Head of caudate nucleus (tissue), 42 donors: Measurements from ENCODE around the gene SLC7A14.
"Not testable (repeated sequence)": the region's sequence is repeated elsewhere in the genome, so short reads cannot be mapped to it uniquely, and the experiment has no call there.

Experiments
- DNase-seq, 42 donors: peaks; one replicate each; pipeline versions ENCODE4 v3.0.0 to v3.0.0-alpha.2; 2020 to 2021; ENCODE audit warnings: mixed read lengths in 7 of 42
- intact Hi-C: fragments of 100-400 bp; cut with DNase I; formaldehyde crosslinking; loops from one replicate; pipeline ENCODE4 v1.15.0; 2022

Gene SLC7A14

DNA sequence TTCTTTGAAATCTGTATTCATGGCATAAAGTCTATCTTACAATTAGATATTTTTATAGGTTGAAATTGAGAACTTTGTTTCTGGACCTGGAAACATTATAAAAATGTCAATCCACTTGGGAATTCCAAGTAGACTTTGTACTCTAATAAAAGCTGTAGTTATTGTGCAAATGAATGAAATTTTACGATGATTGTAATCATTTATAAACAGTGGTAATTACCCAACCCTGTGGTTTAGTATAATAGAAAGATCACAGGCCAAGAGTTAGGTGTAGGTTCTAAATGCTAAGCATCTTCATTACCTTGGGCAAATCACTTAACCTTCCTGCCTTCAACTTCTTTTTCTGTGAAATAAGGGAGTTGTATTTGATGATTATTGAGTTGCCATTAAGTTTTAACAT, 13.2 kb upstream of the SLC7A14 start:
- intact Hi-C loops: no loop called here
- DNase-seq: no peak

DNA sequence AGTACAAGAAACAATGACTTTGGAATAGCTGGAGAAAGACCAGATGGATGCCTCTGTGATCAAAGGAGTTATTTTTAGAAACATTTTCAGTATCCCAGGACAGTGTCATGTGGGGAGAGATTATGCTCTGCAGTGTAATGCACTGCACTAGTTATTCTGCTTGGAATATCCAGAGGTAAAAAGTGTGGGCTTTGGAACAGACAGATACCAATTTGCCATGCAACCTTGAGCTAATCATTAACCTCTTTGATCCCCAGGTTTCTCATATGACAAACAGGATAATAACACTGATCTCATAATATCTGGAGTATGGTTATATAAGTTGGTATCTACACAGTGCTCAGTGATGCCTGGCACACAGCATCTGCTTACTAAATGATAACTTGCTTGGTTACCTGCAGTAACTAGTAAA, 12.2 kb upstream of the SLC7A14 start:
- DNase-seq: peak in 1 of 42 donors; percentile 27
- intact Hi-C loops: no loop called here

DNA sequence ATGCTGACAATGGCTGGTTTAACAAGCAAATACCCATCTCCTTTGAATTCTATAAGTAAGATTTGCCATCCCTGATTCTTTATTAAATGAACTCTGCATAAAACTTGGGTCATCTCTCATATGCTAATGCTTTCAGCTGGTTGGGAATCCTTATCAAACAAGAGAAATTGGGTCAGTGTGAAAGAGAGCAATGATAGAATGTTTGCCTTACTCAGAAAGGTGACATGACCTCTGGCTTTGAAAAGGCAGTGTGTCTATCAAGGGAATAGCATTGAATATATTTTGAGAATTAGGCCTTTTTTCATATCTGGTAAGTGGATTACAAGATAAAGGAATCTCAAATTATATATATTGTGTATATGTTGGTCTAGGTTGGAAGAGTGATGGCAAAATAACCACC, 8.7 kb upstream of the SLC7A14 start:
- DNase-seq: no peak
- intact Hi-C loops: no loop called here

DNA sequence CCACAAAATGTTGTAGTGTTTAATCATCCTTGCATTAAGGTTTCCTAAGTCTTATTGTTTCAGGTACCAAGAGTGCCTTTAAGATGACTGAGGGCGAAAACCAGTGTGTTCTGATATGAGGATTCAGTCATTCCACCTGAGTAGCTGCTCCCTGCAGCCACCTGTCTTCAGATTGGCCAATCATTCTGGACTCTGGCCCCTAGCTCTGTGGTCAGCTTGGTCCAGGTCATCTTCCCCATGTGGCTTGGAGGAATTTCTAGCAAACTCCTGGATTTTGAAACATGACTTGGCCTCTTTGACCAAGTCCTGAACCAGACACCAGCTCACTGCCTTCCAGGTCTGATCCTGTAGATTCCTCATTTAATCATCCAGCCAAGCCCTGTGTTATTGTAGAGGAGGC, 7.8 kb upstream of the SLC7A14 start:
- intact Hi-C loops: no loop called here
- no peak for DNase-seq

DNA sequence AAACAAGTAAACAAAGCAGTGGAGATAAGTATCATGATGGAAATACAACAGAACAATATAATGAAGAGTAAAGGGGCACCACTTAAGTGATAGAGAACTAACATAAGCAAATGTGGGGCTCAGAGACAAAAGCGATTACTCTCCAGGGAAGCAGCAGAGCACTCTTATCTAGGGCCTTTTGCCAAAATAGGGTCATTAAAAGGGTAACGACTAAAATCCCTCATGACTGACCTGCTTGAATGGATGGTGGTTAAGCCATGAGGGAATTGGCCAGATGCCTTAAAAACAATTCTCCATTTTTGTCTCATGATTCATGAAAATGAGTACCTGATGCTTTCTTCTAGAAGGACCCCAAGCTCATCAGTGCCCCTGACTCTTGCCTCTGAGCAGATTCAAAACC, 3.2 kb upstream of the SLC7A14 start:
- intact Hi-C loops: loop anchor here (10.0 kb wide), 1 partner anchor 226 kb away; no protein-coding TSS in a partner anchor

DNA sequence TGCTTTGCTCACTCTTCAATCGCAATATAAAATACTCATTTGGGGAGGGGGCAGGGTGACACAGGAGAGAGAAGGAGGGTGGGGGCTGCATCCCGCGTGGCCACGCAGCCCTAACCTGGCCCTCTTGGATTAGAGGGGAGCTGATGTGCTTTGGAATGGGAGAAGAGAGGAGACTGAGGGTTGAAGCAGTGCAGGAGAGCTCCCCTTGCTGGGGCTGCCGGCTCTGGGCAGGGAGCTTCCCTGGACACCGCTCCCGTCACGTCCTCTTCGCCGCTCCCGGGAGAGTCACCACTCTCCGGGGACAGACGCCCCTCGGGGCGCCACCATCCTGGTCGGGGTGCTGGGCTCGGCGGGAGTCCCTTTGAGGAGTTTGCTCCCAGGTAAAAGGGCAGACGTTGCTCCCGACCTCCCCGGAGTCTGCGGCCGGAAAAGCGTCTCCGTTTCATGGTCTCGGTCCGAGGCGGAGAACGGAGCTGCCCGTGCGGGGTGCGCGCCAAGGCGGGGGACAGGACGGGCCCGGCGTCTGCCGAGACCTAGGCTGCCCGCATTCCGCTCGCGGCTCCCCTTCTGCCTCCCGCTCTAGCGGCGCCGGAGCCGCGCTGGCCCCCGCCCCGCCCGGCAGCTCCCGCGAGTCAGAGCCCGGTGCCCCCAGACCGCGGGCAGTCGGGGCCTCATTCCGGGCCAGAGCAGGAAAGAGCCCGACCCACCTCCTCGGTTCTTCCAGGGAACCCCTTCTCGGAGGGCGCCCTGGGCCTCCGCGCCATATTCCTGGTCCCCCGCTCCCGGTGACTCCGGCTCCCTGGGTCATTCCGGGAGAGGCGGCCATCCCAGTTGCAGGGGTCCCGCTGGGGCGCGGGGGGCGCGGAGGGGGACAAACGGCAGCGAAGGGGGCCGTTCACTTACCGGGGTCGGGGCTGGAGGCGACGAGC, 603 bp downstream of the SLC7A14 start:
- intact Hi-C loops: loop anchor here (10.0 kb wide), 1 partner anchor 230 kb away; no protein-coding TSS in a partner anchor
- peak in 35 of 42 donors; percentile 7 to 64 (median 29) for DNase-seq

More for the DNA sequence above, 3.2 kb upstream of the SLC7A14 start:
- DNase-seq: no peak

DNA sequence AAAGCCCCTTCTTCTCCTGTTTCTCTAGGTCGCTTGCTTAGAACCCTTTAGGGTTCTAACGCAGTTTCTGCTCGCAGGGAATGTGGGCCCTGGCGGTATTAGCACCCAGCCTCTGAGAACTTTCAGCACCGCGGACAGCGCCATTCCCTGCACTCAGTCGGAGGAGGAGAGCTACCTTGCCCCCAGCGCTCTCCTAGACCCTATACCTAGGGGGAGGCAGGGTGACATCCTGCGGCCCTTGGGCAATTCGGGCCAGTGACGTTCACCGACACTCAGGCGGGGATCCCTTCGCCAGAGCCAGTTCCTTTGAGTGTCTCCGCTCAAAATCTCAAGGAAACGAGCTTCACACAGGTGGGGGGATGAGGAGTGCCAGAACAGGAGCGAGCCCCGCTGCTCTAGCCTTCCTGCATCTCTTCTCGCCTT, 1.3 kb downstream of the SLC7A14 start:
- intact Hi-C loops: loop anchor here (10.0 kb wide), 1 partner anchor 230 kb away; no protein-coding TSS in a partner anchor
- DNase-seq: peak; percentile 28 to 91 (median 75)

DNA sequence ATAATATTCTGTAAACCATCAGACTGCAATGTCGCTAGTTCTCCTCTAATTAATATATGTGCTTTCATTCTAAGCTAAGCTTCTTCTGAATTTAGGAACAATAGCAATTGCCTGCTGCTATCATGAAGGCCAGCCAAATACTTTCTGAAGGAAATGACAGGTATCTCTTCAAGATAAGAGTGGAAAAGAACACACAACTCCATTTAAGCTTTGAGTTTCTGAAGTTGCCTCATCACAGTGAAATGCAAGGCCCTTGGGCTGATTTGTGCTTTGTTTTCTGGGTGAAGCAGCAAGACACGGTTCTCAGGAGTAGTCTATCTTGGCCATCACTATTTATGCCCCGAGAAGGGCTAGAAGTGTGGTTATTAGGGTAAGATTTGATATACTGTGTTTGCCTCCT, 6.2 kb downstream of the SLC7A14 start:
- DNase-seq: no peak
- intact Hi-C loops: loop anchor here (10.0 kb wide), 1 partner anchor 235 kb away; no protein-coding TSS in a partner anchor

DNA sequence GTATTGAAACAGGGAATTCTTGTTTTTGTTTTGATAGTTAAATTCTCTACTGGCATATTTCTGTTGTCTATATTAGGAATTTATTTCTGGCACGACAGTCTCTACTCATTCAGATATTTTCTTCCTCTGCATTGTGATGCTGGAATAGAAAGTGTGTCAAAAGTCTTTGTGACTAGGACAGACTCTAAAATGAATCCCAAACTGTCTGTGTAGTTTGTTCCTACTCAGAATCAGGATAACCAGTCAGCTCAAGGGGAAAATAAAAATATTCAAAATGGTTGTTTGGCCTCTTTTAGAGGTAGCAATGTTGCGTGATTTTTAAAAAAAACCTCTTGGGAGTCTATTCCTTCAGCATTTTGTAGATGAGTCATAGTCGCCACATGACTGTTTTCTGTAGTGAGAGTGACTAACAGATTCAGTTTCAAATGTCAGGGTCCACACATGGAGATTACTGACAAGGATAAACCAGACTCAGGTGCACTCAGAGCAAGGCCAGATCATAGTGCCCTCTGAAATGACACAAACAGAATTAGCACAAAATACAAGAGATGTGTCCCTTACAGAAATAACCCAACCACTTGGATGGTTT, 13.1 kb downstream of the SLC7A14 start:
- intact Hi-C loops: no loop called here
- peak in 2 of 42 donors; percentile 27 to 45 for DNase-seq

DNA sequence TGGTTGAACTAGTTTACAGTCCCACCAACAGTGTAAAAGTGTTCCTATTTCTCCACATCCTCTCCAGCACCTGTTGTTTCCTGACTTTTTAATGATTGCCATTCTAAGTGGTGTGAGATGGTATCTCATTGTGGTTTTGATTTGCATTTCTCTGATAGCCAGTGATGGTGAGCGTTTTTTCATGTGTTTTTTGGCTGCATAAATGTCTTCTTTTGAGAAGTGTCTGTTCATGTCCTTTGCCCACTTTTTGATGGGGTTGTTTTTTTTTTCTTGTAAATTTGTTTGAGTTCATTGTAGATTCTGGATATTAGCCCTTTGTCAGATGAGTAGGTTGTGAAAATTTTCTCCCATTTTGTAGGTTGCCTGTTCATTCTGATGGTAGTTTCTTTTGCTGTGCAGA, 18.3 kb downstream of the SLC7A14 start:
- intact Hi-C loops, DNase-seq: not testable (repeated sequence)

DNA sequence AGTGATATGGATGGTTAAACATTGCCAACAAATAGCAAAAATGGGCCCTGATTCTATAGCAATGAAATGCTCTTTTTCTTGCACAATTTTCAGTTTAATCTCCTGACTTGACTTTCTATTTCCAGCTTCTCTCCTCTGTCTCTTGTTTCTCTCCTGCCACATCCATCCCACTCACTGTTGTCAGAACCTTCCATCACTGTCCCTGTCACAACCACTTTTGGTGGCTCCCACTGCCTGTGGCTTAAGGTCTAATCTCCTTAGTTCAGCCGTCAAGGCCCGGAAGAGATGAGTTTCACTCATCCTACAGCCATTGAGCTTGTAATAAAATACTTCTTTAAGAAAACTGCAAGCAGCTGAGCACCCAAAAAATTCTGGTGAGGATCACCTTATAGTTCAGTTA, 19.5 kb downstream of the SLC7A14 start:
- no peak for DNase-seq
- intact Hi-C loops: no loop called here

DNA sequence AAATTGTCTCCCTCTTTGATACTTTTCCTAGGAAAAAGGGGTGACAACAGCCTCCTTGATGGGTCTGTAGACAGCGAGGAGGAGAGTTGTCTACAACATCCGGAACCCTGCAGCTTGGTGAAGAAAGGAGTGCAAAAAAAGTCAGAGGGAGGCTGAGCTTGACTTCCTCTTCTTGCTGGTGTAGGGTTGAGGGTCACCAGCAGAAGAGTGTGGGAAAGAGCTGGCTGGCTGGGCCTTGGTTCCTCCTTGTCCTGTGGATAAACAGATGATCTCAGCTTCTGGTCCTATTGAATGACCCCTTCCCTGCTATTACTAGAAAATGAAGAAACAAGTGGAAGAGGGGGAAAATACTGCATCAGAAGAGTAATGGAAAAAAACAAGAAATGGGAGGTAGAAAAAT, 20.4 kb downstream of the SLC7A14 start:
- no peak for DNase-seq
- intact Hi-C loops: no loop called here

DNA sequence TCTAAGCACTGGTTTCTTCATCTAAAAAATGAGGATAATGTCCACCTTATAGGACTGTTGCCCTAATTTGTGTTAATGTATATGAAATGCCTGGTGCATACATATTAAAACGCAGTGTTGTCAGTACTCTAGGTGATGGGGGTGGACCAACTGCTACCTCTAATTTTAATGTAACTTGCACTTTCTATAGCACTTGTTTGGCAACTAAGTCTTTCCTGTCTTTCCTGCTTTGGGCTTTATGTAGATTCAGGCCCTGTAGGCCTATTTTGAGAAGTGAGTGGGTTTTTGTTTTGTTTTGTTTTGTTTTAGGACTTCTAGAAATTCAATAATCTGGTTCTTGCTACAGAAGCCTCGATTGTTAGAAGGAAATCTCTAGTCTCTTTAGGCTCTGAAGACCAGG, 21.2 kb downstream of the SLC7A14 start:
- intact Hi-C loops: no loop called here
- DNase-seq: no peak

DNA sequence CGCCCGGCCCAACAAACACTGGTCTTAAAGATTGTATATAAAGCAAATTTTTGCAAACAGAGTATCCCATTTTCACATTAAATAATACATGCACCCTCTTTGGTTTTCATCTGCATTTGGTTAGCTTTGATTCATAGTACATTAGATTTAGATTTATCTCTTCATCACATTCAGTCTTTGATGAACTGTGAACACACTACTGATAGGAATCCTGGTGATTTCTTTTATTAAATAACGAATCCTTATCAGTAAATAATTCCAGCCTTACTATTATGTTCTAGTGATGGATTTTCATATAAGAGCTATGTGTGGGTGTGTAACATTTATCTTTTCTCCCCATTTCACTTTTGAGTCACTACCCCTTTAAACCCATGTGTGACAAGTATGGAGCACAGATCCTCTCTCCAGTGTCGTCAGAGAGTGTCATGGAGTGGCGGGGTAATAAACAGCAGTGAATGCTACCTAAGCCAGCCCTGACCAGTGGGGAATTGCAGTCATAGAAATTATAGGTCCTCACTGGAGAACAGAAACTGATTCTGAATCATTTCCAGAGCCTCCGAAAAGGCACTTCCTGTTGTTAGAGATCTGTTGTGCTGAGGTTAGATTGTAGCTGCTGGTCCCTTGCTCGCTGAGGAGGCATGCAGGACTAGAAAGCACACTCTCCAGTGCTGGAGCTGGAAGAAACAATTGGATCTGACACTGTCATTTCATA, 22.0 kb downstream of the SLC7A14 start:
- DNase-seq: peak in 3 of 42 donors; percentile 2 to 24 (median 7)
- intact Hi-C loops: no loop called here

DNA sequence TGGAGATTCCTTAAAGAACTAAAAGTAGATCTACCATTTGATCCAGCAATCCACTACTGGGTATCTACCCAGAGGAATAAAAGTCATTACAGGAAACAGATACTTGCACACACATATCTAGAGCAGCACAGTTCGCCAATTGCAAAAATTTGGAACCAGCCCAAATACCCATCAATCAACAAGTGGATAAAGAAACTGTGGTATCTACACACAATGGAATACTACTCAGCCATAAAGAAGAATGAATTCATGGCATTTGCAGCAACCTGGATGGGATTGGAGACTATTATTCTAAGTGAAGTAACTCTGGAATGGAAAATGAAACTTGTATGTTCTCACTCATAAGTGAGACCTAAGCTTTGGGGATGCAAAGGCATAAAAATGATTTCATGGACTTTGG, 23.8 kb downstream of the SLC7A14 start:
- intact Hi-C loops: no loop called here
- no peak for DNase-seq

DNA sequence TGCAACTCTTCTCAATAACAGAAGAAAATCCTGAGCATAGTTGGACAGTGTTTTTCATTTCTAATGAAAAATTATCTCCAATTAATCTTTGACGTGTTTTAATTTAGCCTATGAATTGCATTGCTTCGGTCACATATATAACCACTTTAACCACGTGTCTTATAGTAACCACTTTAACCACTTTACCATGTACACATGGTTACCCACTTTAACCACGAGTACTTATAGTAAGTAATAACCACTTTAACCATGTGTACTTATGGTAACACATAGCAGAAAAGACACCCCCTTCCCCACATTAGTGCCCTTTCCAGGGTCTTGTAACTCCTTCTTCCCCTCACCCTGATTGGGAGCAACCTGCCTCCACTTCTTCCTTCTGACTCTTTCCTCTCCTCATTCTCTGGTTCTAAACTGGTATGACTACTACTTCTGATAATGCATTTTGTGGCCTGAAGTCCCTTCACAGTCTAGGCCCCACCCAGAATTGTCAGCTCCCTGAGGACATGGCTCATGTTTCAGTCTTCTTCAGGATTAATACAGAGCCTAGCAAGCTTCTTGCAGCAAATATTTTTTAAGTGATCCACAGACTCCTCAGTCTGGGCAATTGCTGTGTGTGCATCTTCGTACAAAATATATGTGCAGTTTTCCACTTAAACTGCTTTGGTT, 25.0 kb downstream of the SLC7A14 start:
- no peak for DNase-seq
- intact Hi-C loops: no loop called here

DNA sequence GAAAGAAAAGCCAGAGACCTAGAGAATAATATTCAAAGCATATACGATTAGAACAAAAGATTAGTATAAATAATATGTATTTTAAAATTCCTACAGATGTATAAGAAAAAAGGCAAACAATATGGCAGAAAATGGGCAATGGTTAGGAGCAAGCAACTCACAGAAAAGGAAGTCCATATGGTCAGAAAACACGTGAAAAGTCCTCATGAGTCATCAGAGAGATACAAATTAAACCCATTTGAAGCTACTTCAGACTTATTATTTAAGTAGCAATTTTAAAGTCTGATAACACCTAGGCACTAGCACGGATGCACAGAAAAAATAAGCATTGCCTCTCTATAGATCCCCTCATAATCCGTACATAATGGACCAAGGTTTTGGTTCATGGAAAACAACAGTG, 25.6 kb downstream of the SLC7A14 start:
- intact Hi-C loops: no loop called here
- no peak for DNase-seq

DNA sequence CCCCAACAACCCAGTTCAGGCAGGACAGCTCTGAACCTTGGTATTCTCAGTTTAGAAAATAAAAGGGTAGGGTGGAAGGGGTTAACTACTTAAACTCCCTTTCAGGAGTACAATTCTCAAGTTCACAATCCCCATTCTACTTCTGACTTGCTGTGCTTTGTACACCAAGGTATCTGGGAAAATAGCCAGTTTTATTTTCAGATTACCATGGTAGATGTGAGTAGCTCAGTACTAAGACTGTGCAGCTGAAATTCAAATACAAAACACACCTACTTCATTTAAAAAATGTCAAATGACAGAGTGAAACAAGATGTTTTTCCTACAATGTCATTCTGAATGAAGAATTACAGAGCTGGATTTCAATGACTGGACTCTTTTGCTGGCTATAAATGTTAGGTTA, 27.4 kb downstream of the SLC7A14 start:
- DNase-seq: no peak
- intact Hi-C loops: no loop called here

DNA sequence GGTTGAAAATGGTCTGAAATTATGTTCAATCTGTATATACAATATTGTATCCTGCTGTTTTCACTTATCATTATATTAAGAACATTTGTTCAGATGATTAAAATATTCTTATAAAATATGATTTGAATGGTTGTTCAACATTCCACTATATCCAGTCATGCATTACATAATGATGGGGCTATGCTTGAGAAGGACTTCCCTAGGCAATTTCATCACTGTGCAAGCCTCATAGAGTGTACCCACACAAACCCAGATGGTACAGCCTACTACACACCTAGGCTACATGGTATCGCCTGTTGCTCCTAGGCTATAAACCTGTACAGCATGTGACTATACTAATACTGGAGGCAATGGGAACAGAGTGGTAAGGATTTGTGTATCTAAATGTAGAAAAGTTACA, 30.5 kb downstream of the SLC7A14 start:
- intact Hi-C loops: no loop called here
- no peak for DNase-seq
